ENCODE data around the gene KCNH8. TPM values are rescaled to one million over a fixed set of nuclear protein-coding genes. Genes with fewer than 3 reads are reported as not detected.

The KCNH8 gene
- total and polyA plus RNA-seq, 10 of the 15 experiments (the other 5 are each of a cell fraction or from before 2014, with no cell fraction given): under 0.01 to 0.18 (median 0.07) TPM; not detected in 2

DNA sequence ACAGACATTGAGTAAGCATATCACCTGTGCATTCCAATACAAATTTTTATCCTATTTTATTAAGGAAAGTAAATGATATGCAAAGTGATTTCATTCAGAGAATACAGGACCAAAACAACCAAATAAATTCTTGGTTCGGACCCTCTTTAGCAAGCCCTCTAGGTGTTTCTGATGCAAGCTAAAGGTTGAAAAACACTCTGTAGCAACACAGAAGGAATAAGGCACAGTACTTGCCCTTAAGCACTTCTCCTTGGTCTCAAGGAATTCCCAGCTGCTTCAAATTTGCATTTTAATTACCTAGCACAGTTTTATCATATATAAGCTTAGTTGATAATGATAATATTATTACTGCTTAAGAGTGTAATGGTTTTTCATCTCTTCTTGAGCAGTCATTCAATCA, 288.4 kb downstream of the KCNH8 start:
- Histone ChIP-seq H4K20me1 (ENCODE audit: control insufficient read depth, insufficient read depth) (no peaks in the 10 kb centered on the region), H3K4me2 (ENCODE audit: control insufficient read depth, insufficient read depth) (no peak overlapping the region), H3K27ac (ENCODE audit: control insufficient read depth, insufficient read depth) (no peak overlapping the region), H3K27me3 (replicated peaks in 1 of 2; ENCODE audit: control insufficient read depth in 2 of 2, insufficient read depth in 2 of 2, low read length in 1 of 2) (no peaks in the 10 kb centered on the region), H3K9ac (ENCODE audit: control insufficient read depth, insufficient read depth, low read length) (no peak overlapping the region), H3K36me3 (ENCODE audit: control insufficient read depth in 2 of 2, insufficient read depth in 2 of 2, low read length in 1 of 2) (no peaks in the 10 kb centered on the region), H3K79me2 (ENCODE audit: control insufficient read depth, insufficient read depth, low read length) (no peaks in the 10 kb centered on the region), H3K4me3 (no peak overlapping the region), H2AFZ (ENCODE audit: control insufficient read depth, low read depth, low read length) (no peak overlapping the region), H3K4me1 (ENCODE audit: control insufficient read depth, insufficient read depth, low read length) (no peaks in the 10 kb centered on the region), H3K9me3 (replicated peaks; ENCODE audit: control insufficient read depth, insufficient read depth, low read length) (no peaks in the 10 kb centered on the region)
- no peak for FAIRE-seq
- 57% methylated on average over 1 of the region's 1 CpG for WGBS (ENCODE audit: insufficient coverage, insufficient replicate concordance, low lambda C conversion rate, missing lambda C conversion rate)
- TF ChIP-seq TBL1XR1 (IDR thresholded peaks at IDR 0.05; ENCODE audit: low read depth, low read length): no peak
- no peak for TF ChIP-seq MYB (IDR thresholded peaks at IDR 0.05; ENCODE audit: borderline replicate concordance, low read depth, low read length)
- no peak for TF ChIP-seq JUND (IDR thresholded peaks at IDR 0.05; ENCODE audit: low read depth, low read length)
- TF ChIP-seq, protein P1, sequence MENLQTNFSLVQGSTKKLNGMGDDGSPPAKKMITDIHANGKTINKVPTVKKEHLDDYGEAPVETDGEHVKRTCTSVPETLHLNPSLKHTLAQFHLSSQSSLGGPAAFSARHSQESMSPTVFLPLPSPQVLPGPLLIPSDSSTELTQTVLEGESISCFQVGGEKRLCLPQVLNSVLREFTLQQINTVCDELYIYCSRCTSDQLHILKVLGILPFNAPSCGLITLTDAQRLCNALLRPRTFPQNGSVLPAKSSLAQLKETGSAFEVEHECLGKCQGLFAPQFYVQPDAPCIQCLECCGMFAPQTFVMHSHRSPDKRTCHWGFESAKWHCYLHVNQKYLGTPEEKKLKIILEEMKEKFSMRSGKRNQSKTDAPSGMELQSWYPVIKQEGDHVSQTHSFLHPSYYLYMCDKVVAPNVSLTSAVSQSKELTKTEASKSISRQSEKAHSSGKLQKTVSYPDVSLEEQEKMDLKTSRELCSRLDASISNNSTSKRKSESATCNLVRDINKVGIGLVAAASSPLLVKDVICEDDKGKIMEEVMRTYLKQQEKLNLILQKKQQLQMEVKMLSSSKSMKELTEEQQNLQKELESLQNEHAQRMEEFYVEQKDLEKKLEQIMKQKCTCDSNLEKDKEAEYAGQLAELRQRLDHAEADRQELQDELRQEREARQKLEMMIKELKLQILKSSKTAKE (IDR thresholded peaks at IDR 0.05; ENCODE audit: low read depth, poor library complexity, severe bottlenecking): no peak
- TF ChIP-seq CBX3 (IDR thresholded peaks at IDR 0.05; ENCODE audit: borderline replicate concordance, low read depth): no peak
- no peak for TF ChIP-seq TCF12 (IDR thresholded peaks at IDR 0.05; ENCODE audit: low read depth, low read length)
- no peak for TF ChIP-seq ASH2L (IDR thresholded peaks at IDR 0.05; ENCODE audit: borderline replicate concordance, low read depth)
- no peak for TF ChIP-seq HCFC1 (IDR thresholded peaks at IDR 0.05; ENCODE audit: low read length)
- no peak for TF ChIP-seq RAD21 (IDR thresholded peaks at IDR 0.05; ENCODE audit: insufficient read depth, low read depth, low read length)
- TF ChIP-seq BRCA1 (IDR thresholded peaks at IDR 0.05; ENCODE audit: low read depth, low read length): no peak
- TF ChIP-seq BACH1 (IDR thresholded peaks at IDR 0.05; ENCODE audit: borderline replicate concordance): no peak
- TF ChIP-seq, protein P2, sequence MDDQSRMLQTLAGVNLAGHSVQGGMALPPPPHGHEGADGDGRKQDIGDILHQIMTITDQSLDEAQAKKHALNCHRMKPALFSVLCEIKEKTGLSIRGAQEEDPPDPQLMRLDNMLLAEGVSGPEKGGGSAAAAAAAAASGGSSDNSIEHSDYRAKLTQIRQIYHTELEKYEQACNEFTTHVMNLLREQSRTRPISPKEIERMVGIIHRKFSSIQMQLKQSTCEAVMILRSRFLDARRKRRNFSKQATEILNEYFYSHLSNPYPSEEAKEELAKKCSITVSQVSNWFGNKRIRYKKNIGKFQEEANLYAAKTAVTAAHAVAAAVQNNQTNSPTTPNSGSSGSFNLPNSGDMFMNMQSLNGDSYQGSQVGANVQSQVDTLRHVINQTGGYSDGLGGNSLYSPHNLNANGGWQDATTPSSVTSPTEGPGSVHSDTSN (IDR thresholded peaks at IDR 0.05; ENCODE audit: insufficient replicate concordance, low read depth, low read length): no peak
- no peak for TF ChIP-seq KDM1A (IDR thresholded peaks at IDR 0.05; ENCODE audit: borderline replicate concordance)
- TF ChIP-seq CBX5 (IDR thresholded peaks at IDR 0.05; ENCODE audit: low read depth): no peak
- intact Hi-C loops (cut with micrococcal nuclease; ENCODE audit: unreplicated experiment) (no loop called here), in situ Hi-C loops (cut with MboI) (no loop called here)
- ChIA-PET CTCF (interaction anchor here (0.9 kb wide), 1 partner anchor 31 kb away, joined by 3 read pairs; no protein-coding TSS in a partner anchor), SMC1A (ENCODE audit: uncharacterized antibody, unreplicated experiment) (interaction anchor here (0.8 kb wide), 1 partner anchor 21 kb away, joined by 3 read pairs; no protein-coding TSS in a partner anchor), POLR2A (no interaction called here), RAD21 (ENCODE audit: unreplicated experiment) (no interaction called here)
- no peak for DNase-seq (ENCODE audit: low read depth, low spot score)
- no TSS peak for BruUV-seq (replicated peaks)
- ATAC-seq: no peak
